Frontal cortex (tissue), 4 donors: Measurements from ENCODE around the gene KDM4F. TPM values are rescaled to one million over a fixed set of nuclear protein-coding genes. Genes with fewer than 3 reads are reported as not detected.

Source experiments
- DNase-seq, 2 donors: peaks; one replicate each; pipeline ENCODE4 v3.0.0; 2012; ENCODE audit warnings: low spot score in 2 of 2
- FAIRE-seq: peaks from 2 replicates; lab custom pipeline; 2012; peaks lifted over from hg19 to GRCh38; lab: Jason Lieb, UNC
- total RNA-seq: library from RNA; depleted of rRNA; stranded (reverse); fragments of >200 nt; gene quantifications from one replicate; pipeline ENCODE4 v1.2.3, GENCODE V29; 2014
- donor health status: control.
- donor health status: control.
- donor health status: control.

KDM4F gene
- total RNA-seq, 1 donor from 2014 or later: not detected

- DNase-seq (no peak), FAIRE-seq (no peak)
These were observed 39.9 kb downstream of the KDM4F start for GRCh38 chr11:95088946-95089619.

GRCh38 chr11:95089620-95090542, 40.7 kb downstream of the KDM4F start, which contains the start of gene ENDOD1:
Gene ENDOD1 (plus strand): TSS chr11:95089846. CDS start chr11:95089928, 82 bp downstream.
- FAIRE-seq (no peak), DNase-seq (peak; percentile 80 to 86)

GRCh38 chr11:95091663-95092180, 42.5 kb downstream of the KDM4F start:
- DNase-seq: no peak
- no peak for FAIRE-seq

GRCh38 chr11:95092549-95093324, 43.5 kb downstream of the KDM4F start:
- DNase-seq (no peak), FAIRE-seq (no peak)

GRCh38 chr11:95093548-95093947, 44.3 kb downstream of the KDM4F start:
- DNase-seq (no peak), FAIRE-seq (no peak)

GRCh38 chr11:95095858-95096587, 46.8 kb downstream of the KDM4F start:
- no peak for DNase-seq
- FAIRE-seq: no peak

GRCh38 chr11:95097209-95097608, 48.0 kb downstream of the KDM4F start:
- no peak for DNase-seq
- no peak for FAIRE-seq

GRCh38 chr11:95098826-95099225, 49.6 kb downstream of the KDM4F start:
- no peak for FAIRE-seq
- no peak for DNase-seq

GRCh38 chr11:95100191-95100648, 51.0 kb downstream of the KDM4F start:
- FAIRE-seq (no peak), DNase-seq (no peak)

Other genes with a start within 250 kb of the KDM4F start
- gene CWC15, start 75.9 kb upstream of the KDM4F start, total RNA-seq: 53.8 TPM
- gene KDM4D, start 75.7 kb upstream of the KDM4F start, total RNA-seq: 2.0 TPM
- gene KDM4E, start 24.2 kb upstream of the KDM4F start, total RNA-seq: not detected
- 20.0 TPM for gene SRSF8, start 17.5 kb downstream of the KDM4F start, total RNA-seq
- 25.7 TPM for gene ENDOD1, start 40.4 kb downstream of the KDM4F start, total RNA-seq
- 62.4 TPM for gene SESN3, start 181.8 kb downstream of the KDM4F start, total RNA-seq